Gastrocnemius medialis (tissue), 4 donors: ENCODE measurements around the gene MAP3K5. TPM values are rescaled to one million over a fixed set of nuclear protein-coding genes. Genes with fewer than 3 reads are reported as not detected.

Experiments used
- ATAC-seq, 2 donors: fragments of 150-250 bp; one replicate each; pipeline ENCODE4 v1.9.1; 2016
- DNase-seq, 2 donors: peaks; one replicate each; pipeline ENCODE4 v3.0.0-alpha.2; 2019
- H3K27ac ChIP-seq, 4 donors: fragments of 200-600 bp; sonication (generic); 1 replicate in 1 of 4; 2 replicates in 3 of 4; pipeline ENCODE4 v1.5.1; 2016 to 2018; ENCODE audit warnings: mild to moderate bottlenecking in 2 of 4, moderate library complexity in 1 of 4
- H3K27me3 ChIP-seq, 3 donors: fragments of 200-600 bp; sonication (generic) in 2 of 3; 1 replicate in 1 of 3; 2 replicates in 2 of 3; pipeline versions ENCODE4 v1.5.1 to v1.6.0; 2016 to 2019; ENCODE audit warnings: mild to moderate bottlenecking in 1 of 3, moderate library complexity in 1 of 3
- H3K36me3 ChIP-seq, 2 donors: fragments of 200-600 bp; sonication (generic) in 1 of 2; one replicate each; pipeline ENCODE4 v1.5.1; 2017 to 2018
- H3K4me1 ChIP-seq, 2 donors: fragments of 200-600 bp; sonication (generic) in 1 of 2; one replicate each; pipeline ENCODE4 v1.5.1; 2016 to 2017; ENCODE audit warnings: mild to moderate bottlenecking in 2 of 2
- H3K4me3 ChIP-seq, 4 donors: fragments of 200-600 bp; sonication (generic) in 3 of 4; 1 replicate in 1 of 4; 2 replicates in 3 of 4; pipeline ENCODE4 v1.5.1; 2016 to 2019; ENCODE audit warnings: mild to moderate bottlenecking in 2 of 4
- H3K9me3 ChIP-seq, 3 donors: fragments of 200-600 bp; sonication (generic) in 2 of 3; 1 replicate in 1 of 3; 2 replicates in 2 of 3; pipeline ENCODE4 v1.5.1; 2016 to 2019
- POLR2A ChIP-seq, 2 donors: fragments of 450-650 bp; IDR thresholded peaks; one replicate each; pipeline ENCODE4 v1.6.1; 2017; ENCODE audit warnings: antibody characterized with exemption in 2 of 2, mild to moderate bottlenecking in 2 of 2, moderate library complexity in 2 of 2
- in situ Hi-C, 4 donors: fragments of 200-750 bp; cut with MboI; loops; one replicate each; pipeline versions ENCODE4 v1.15.0 to v1.8.0; 2017; ENCODE audit warnings: low sequenced_read_pairs in 4 of 4
- intact Hi-C: fragments of 100-400 bp; cut with DNase I; formaldehyde crosslinking; loops from one replicate; pipeline ENCODE4 v1.15.1; 2023; ENCODE audit warnings: low total_unique reads
- total RNA-seq, 4 donors: library from RNA; depleted of rRNA; stranded (reverse); fragments of >200 nt; gene quantifications; one replicate each; pipeline versions ENCODE4 v1.1.0 to v1.2.3, GENCODE V29; 2016
- TF ChIP-seq, protein P1 (sequence below), 5 experiments: fragments of 450-650 bp in 3 of 5; fragments of 200-600 bp in 2 of 5; sonication (generic) in 2 of 5; IDR thresholded peaks in 4 of 5; conservative IDR thresholded peaks in 1 of 5; 1 replicate in 4 of 5; 2 replicates in 1 of 5; pipeline ENCODE4 v1.5.1; 2016 to 2019; ENCODE audit warnings: antibody characterized with exemption in 5 of 5, mild to moderate bottlenecking in 3 of 5, moderate library complexity in 3 of 5

Gene MAP3K5
- total RNA-seq, 4 donors from 2014 or later = 2.9 to 46.9 (median 4.9) TPM

DNA sequence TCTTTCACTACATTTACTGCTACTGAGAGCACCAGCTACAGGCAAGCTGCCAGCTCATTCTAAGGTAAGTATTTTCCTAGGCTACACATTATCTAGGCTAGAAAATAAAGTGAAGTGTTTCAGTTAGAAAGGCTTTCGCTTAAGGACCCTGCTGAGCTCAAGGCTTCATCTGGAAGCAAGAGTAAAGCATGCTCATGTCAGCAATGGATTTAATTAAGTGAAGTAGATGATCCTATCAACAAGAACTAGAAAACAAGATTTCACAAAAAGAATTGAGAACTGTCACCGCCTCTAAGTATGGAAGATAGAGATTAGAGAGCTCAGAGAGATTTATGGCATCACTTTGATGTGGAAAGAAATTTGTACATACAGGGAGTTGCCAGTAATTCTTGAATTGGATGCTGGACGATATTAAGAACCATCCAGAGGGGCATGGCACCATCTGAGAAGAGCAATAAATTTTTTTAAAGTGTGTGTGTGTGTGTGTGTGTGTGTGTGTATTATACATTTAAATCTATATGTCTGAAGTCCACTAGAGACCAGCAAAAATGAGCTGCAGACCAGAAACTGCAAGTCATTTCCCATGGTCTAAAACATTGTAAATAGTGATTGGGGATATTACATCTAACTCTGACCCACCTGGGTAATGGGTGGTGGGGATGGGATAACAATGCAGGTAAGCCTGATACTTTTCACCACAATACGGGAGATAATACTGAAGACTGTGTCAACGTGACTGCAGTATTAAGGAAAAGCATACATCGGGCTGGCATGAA is 136.8 kb downstream of the MAP3K5 start:
- in situ Hi-C loops (no loop called here), intact Hi-C loops (loop anchor here (2.0 kb wide), 1 partner anchor 13 kb away; no protein-coding TSS in a partner anchor)
- Histone ChIP-seq H3K36me3 (peaks cover 0 to 6% of the 10 kb centered on the region in 2 donors), H3K4me3 (no peak overlapping the region), H3K27ac (no peak overlapping the region), H3K27me3 (no peaks in the 10 kb centered on the region), H3K4me1 (no peaks in the 10 kb centered on the region), H3K9me3 (no peaks in the 10 kb centered on the region)
- TF ChIP-seq, protein P1, sequence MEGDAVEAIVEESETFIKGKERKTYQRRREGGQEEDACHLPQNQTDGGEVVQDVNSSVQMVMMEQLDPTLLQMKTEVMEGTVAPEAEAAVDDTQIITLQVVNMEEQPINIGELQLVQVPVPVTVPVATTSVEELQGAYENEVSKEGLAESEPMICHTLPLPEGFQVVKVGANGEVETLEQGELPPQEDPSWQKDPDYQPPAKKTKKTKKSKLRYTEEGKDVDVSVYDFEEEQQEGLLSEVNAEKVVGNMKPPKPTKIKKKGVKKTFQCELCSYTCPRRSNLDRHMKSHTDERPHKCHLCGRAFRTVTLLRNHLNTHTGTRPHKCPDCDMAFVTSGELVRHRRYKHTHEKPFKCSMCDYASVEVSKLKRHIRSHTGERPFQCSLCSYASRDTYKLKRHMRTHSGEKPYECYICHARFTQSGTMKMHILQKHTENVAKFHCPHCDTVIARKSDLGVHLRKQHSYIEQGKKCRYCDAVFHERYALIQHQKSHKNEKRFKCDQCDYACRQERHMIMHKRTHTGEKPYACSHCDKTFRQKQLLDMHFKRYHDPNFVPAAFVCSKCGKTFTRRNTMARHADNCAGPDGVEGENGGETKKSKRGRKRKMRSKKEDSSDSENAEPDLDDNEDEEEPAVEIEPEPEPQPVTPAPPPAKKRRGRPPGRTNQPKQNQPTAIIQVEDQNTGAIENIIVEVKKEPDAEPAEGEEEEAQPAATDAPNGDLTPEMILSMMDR (IDR thresholded peaks at IDR 0.05 in 4 of 5, conservative IDR thresholded peaks at IDR 0.05 in 1 of 5) = no peak
- no peak for TF ChIP-seq POLR2A (IDR thresholded peaks at IDR 0.05)
- ATAC-seq (no peak), DNase-seq (no peak)

DNA sequence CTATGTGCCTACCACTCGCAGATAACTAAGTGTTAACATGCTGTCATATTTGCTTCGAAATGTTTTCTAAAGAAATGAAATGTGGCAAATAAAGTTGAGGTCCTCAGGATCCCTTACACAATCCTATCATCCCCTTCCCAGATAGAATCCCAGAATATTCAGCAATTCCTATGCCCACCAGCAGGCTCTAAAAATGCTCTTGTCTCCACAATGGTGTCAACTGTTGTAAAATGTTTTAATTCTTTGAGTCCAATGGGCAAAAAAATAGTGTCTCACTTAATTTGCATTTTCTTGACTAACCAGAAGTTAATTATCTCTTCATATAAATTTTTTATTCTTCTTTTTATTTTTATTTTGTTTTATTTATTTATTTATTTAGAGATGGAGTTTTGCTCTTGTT is 138.2 kb downstream of the MAP3K5 start:
- H3K9me3 ChIP-seq = no peaks in the 10 kb centered on the region
- no peak overlapping the region for H3K4me3 ChIP-seq
- intact Hi-C loops = no loop called here
- H3K27ac ChIP-seq = no peak overlapping the region
- peaks cover 0 to 6% of the 10 kb centered on the region in 2 donors for H3K36me3 ChIP-seq
- TF ChIP-seq POLR2A (IDR thresholded peaks at IDR 0.05) = no peak
- TF ChIP-seq, protein P1 (IDR thresholded peaks at IDR 0.05 in 4 of 5, conservative IDR thresholded peaks at IDR 0.05 in 1 of 5) = no peak
- in situ Hi-C loops = no loop called here
- H3K27me3 ChIP-seq = no peaks in the 10 kb centered on the region
- DNase-seq = no peak
- ATAC-seq = no peak
- no peaks in the 10 kb centered on the region for H3K4me1 ChIP-seq

DNA sequence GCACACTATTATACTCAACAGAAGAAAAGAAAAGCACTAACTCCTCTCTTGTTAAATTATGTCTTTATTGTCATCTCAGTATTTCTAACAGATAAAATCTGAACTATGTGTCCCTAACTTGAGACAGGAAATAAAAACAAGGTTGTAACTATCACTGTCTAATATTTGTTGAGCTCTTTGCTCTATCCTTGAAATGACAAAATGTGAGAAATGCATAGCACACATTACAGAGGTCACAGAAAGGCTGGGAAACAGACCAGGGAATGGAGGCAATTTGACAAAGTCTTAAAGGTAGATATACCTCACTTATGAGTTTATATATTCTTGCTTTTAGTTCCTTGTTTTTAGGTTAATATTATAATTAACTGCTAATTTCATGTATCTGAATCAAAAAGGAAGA is 139.6 kb downstream of the MAP3K5 start:
- intact Hi-C loops (no loop called here), in situ Hi-C loops (no loop called here)
- peaks cover 0 to 5% of the 10 kb centered on the region in 2 donors for H3K4me1 ChIP-seq
- ATAC-seq (no peak), DNase-seq (no peak)
- H3K27me3 ChIP-seq = no peaks in the 10 kb centered on the region
- no peak overlapping the region for H3K4me3 ChIP-seq
- TF ChIP-seq, protein P1 (IDR thresholded peaks at IDR 0.05 in 4 of 5, conservative IDR thresholded peaks at IDR 0.05 in 1 of 5) = no peak
- H3K27ac ChIP-seq = no peak overlapping the region
- H3K9me3 ChIP-seq = no peaks in the 10 kb centered on the region
- H3K36me3 ChIP-seq = peaks cover 0 to 5% of the 10 kb centered on the region in 2 donors

DNA sequence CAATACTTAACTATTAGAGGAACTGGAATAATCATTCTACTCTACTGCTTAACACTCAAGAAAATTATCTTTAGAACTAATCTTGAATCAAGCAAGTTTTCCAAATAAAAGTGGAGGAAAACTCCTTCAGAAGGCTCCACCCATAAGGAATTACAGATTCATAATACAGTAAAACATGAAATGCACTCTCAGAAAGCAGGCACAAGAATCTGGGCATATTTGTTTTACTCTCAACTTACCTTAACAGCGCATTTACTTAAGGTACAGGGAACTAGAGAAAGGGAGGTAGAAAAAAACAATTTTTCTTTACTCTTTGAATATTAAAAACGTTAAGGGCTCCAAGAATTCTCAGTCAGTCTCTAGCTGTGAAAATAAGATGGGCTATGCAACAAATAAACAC is 140.3 kb downstream of the MAP3K5 start:
- Histone ChIP-seq H3K36me3 (no peaks in the 10 kb centered on the region), H3K27ac (no peak overlapping the region), H3K4me1 (peaks cover 0 to 12% of the 10 kb centered on the region in 2 donors), H3K27me3 (no peaks in the 10 kb centered on the region), H3K4me3 (no peak overlapping the region), H3K9me3 (no peaks in the 10 kb centered on the region)
- in situ Hi-C loops = no loop called here
- intact Hi-C loops = no loop called here
- DNase-seq (no peak), ATAC-seq (no peak)
- no peak for TF ChIP-seq POLR2A (IDR thresholded peaks at IDR 0.05)
- TF ChIP-seq, protein P1 (IDR thresholded peaks at IDR 0.05 in 4 of 5, conservative IDR thresholded peaks at IDR 0.05 in 1 of 5) = no peak
